ENCODE measurements around the gene NR2F1-AS1.
A peak's percentile ranks its signal among the peaks of the same experiment; 100 is the strongest.

NR2F1-AS1 gene

GRCh38 chr5:93580927-93581445 is at the start of gene NR2F1-AS1:
Gene NR2F1-AS1, minus strand, starts transcription at chr5:93581219.
- no peak for TF ChIP-seq CTCF (conservative IDR thresholded peaks at IDR 0.05)
- H3K27ac ChIP-seq, result peak within 1 kb of the TSS; percentile 52; the same call in 1 of the 2 replicates

GRCh38 chr5:93626801-93627200 is 45.8 kb upstream of the NR2F1-AS1 start:
- no peak for TF ChIP-seq CTCF (conservative IDR thresholded peaks at IDR 0.05)
- no peak overlapping the region for H3K27ac ChIP-seq

GRCh38 chr5:93623153-93623552 is 42.1 kb upstream of the NR2F1-AS1 start:
- no peak overlapping the region for H3K27ac ChIP-seq
- TF ChIP-seq CTCF (conservative IDR thresholded peaks at IDR 0.05), result no peak

- TF ChIP-seq CTCF (conservative IDR thresholded peaks at IDR 0.05), result no peak
- peak overlapping the region; percentile 82 for H3K27ac ChIP-seq
Observed at GRCh38 chr5:93622240-93622885, 41.3 kb upstream of the NR2F1-AS1 start.

- no peak for TF ChIP-seq CTCF (conservative IDR thresholded peaks at IDR 0.05)
- H3K27ac ChIP-seq, result peak overlapping the region; percentile 82
Observed at GRCh38 chr5:93621327-93621798, 40.3 kb upstream of the NR2F1-AS1 start.

GRCh38 chr5:93620487-93621326 is 39.7 kb upstream of the NR2F1-AS1 start:
- TF ChIP-seq CTCF (conservative IDR thresholded peaks at IDR 0.05), result peak; percentile 50
- peak overlapping the region; percentile 82 for H3K27ac ChIP-seq

- H3K27ac ChIP-seq, result no peak overlapping the region
- no peak for TF ChIP-seq CTCF (conservative IDR thresholded peaks at IDR 0.05)
Observed at GRCh38 chr5:93616538-93617174, 35.6 kb upstream of the NR2F1-AS1 start.
